PC-9 (cell line): ENCODE results near the gene ATOX1. TPM values are rescaled to one million over a fixed set of nuclear protein-coding genes. Genes with fewer than 3 reads are reported as not detected.

Experiments used
- BruUV-seq: library from RNA; stranded (reverse); fragments of 400-500 nt; replicated peaks from 2 replicates; lab custom pipeline; 2021; lab: Mats Ljungman, UMichigan
- CTCF ChIA-PET: fragments of 300-600 bp; sonication (Branson Sonifier 250); formaldehyde crosslinking; loops from one replicate; lab custom pipeline; 2022; ENCODE audit warnings: antibody characterized with exemption; lab: Charles Lee
- POLR2A ChIA-PET: fragments of 300-600 bp; sonication (Branson Sonifier 250); formaldehyde crosslinking; loops from one replicate; lab custom pipeline; 2022; ENCODE audit warnings: antibody characterized with exemption; ENCODE audit not compliant: unreplicated experiment; lab: Charles Lee
- DNase-seq, 2 experiments: peaks; one replicate each; pipeline versions ENCODE4 v3.0.0 to v3.0.0-alpha.2; 2015 to 2022; ENCODE audit warnings: mixed read lengths in 1 of 2
- H2AFZ ChIP-seq: fragments of 200-600 bp; sonication (generic); 2 replicates; pipeline ENCODE4 v1.8.1; 2017; ENCODE audit warnings: antibody characterized with exemption
- H3F3A ChIP-seq: fragments of 200-600 bp; sonication (generic); 2 replicates; pipeline ENCODE4 v1.8.1; 2017; ENCODE audit warnings: antibody characterized with exemption, mild to moderate bottlenecking, low read depth; ENCODE audit not compliant: insufficient read depth
- H3K27ac ChIP-seq: fragments of 200-600 bp; sonication (generic); 2 replicates; pipeline ENCODE4 v1.6.1; 2016; ENCODE audit warnings: mixed run types
- H3K27me3 ChIP-seq: fragments of 200-600 bp; sonication (generic); 2 replicates; pipeline ENCODE4 v1.6.1; 2016; ENCODE audit warnings: low read depth, mixed run types; ENCODE audit not compliant: insufficient read depth
- H3K36me3 ChIP-seq: fragments of 200-600 bp; sonication (generic); 2 replicates; pipeline ENCODE4 v1.6.1; 2016; ENCODE audit warnings: low read depth, mixed run types
- H3K4me1 ChIP-seq: fragments of 200-600 bp; sonication (generic); replicated peaks from 2 replicates; pipeline ENCODE4 v1.6.1; 2016; ENCODE audit warnings: mixed run types; ENCODE audit not compliant: insufficient read depth
- H3K4me2 ChIP-seq: fragments of 200-600 bp; sonication (generic); 2 replicates; pipeline ENCODE4 v1.6.1; 2017; ENCODE audit warnings: mixed run types
- H3K4me3 ChIP-seq: fragments of 200-600 bp; sonication (generic); 2 replicates; pipeline ENCODE4 v1.6.1; 2016; ENCODE audit warnings: mixed run types
- H3K79me2 ChIP-seq: fragments of 200-600 bp; sonication (generic); 2 replicates; pipeline ENCODE4 v1.6.1; 2017; ENCODE audit warnings: low read depth, mixed run types
- H3K9me2 ChIP-seq: fragments of 200-600 bp; sonication (generic); 2 replicates; pipeline ENCODE4 v1.8.1; 2017; ENCODE audit warnings: mild to moderate bottlenecking; ENCODE audit not compliant: insufficient read depth
- H3K9me3 ChIP-seq: fragments of 200-600 bp; sonication (generic); 2 replicates; pipeline ENCODE4 v1.8.1; 2016; ENCODE audit warnings: low read depth; ENCODE audit not compliant: insufficient read depth
- H4K20me1 ChIP-seq: fragments of 200-600 bp; sonication (generic); 2 replicates; pipeline ENCODE4 v1.8.1; 2017; ENCODE audit not compliant: insufficient read depth
- EZH2 ChIP-seq: fragments of 200-600 bp; sonication (generic); IDR thresholded peaks from 2 replicates; pipeline ENCODE4 v1.8.0; 2017; ENCODE audit warnings: antibody characterized with exemption, low read depth
- intact Hi-C: fragments of 100-400 bp; cut with micrococcal nuclease; formaldehyde crosslinking; loops from one replicate; pipeline ENCODE4 v1.10.0; 2022; ENCODE audit not compliant: unreplicated experiment
- total RNA-seq: library from RNA; stranded (reverse); gene quantifications from 2 replicates; pipeline ENCODE4 v1.2.3, GENCODE V29; 2021
- TF ChIP-seq, protein P1 (sequence below): fragments of 200-600 bp; sonication (generic); conservative IDR thresholded peaks from 2 replicates; pipeline ENCODE4 v1.6.1; 2017; ENCODE audit warnings: mixed run types, antibody characterized with exemption, mild to moderate bottlenecking, moderate library complexity

The ATOX1 gene
- total RNA-seq, 1 experiment from 2014 or later, result 201 TPM

DNA sequence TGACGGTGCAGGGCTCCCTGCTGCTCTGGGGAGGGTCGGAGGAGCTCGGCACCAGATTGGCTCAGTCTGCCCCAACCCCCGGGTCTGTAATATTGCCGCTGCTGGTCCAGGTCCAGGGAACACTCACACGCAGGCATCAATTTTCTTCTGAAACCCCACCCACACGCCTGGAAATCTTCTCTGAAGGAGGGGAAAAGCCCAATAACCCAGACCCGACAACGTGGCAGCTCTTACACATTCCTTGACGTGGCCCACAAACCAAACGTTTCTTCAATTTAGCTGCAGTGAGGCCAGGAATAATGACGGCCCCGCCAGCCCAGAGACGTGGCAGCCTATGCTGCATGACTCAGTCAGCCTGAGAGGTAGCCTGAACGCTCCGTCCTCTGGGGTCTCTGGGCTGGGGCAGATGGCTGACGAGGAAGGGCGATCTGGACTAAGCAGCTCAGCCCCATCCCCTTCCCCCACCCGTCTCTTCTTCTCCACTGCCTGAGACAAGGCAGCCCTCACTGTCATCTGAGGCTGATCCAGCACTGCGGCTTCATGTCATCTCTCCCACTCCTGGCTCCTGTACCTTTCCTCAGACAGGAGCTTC is 61.9 kb downstream of the ATOX1 start:
- CTCF ChIA-PET, result no interaction called here
- BruUV-seq, result no TSS peak
- DNase-seq, result no peak
- H3F3A ChIP-seq, result no peaks in the 10 kb centered on the region; the same call in 1 of the 2 replicates
- intact Hi-C loops, result no loop called here
- TF ChIP-seq, protein P1, sequence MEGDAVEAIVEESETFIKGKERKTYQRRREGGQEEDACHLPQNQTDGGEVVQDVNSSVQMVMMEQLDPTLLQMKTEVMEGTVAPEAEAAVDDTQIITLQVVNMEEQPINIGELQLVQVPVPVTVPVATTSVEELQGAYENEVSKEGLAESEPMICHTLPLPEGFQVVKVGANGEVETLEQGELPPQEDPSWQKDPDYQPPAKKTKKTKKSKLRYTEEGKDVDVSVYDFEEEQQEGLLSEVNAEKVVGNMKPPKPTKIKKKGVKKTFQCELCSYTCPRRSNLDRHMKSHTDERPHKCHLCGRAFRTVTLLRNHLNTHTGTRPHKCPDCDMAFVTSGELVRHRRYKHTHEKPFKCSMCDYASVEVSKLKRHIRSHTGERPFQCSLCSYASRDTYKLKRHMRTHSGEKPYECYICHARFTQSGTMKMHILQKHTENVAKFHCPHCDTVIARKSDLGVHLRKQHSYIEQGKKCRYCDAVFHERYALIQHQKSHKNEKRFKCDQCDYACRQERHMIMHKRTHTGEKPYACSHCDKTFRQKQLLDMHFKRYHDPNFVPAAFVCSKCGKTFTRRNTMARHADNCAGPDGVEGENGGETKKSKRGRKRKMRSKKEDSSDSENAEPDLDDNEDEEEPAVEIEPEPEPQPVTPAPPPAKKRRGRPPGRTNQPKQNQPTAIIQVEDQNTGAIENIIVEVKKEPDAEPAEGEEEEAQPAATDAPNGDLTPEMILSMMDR, result no peak
- TF ChIP-seq EZH2, result no peak
- no peaks in the 10 kb centered on the region for H3K36me3 ChIP-seq
- H3K27ac ChIP-seq, result no peak overlapping the region
- peaks cover 24% of the 10 kb centered on the region for H3K4me1 ChIP-seq
- H3K27me3 ChIP-seq, result no peaks in the 10 kb centered on the region
- no peak overlapping the region for H3K4me2 ChIP-seq
- H3K79me2 ChIP-seq, result no peaks in the 10 kb centered on the region
- H4K20me1 ChIP-seq, result no peaks in the 10 kb centered on the region
- POLR2A ChIA-PET, result no interaction called here
- H3K9me3 ChIP-seq, result no peaks in the 10 kb centered on the region
- H2AFZ ChIP-seq, result no peak overlapping the region
- no peaks in the 10 kb centered on the region for H3K9me2 ChIP-seq
- no peak overlapping the region for H3K4me3 ChIP-seq

DNA sequence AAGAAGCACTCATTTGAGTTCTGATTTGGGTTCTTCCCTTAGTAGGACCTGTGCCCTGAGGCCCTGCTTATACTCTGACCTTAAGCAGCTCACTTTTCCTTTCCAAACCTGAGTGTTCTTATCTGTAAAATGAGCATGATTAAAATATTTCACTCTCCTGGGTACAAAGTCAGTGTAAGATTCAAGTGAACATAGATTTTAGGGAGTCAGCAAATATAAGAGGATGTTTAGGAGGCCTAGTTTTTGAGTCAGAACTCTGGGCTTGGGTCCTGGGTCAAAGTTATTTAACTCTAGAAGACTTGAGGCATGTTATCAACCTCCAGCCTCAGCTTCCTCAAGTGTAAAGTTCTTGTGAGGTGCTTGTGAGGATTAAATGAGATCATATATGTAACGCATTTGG is 63.0 kb downstream of the ATOX1 start:
- ChIA-PET POLR2A (no interaction called here), CTCF (no interaction called here)
- Histone ChIP-seq H3K36me3 (no peaks in the 10 kb centered on the region), H3K9me2 (no peaks in the 10 kb centered on the region), H4K20me1 (no peaks in the 10 kb centered on the region), H3K27me3 (no peaks in the 10 kb centered on the region), H3K4me3 (no peak overlapping the region), H3F3A (no peaks in the 10 kb centered on the region; the same call in 1 of the 2 replicates), H3K27ac (no peak overlapping the region), H3K9me3 (no peaks in the 10 kb centered on the region), H3K4me1 (peaks cover 27% of the 10 kb centered on the region), H2AFZ (no peak overlapping the region), H3K79me2 (no peaks in the 10 kb centered on the region), H3K4me2 (no peak overlapping the region)
- TF ChIP-seq, protein P1, result no peak
- TF ChIP-seq EZH2, result no peak
- no TSS peak for BruUV-seq
- DNase-seq, result no peak
- intact Hi-C loops, result no loop called here

DNA sequence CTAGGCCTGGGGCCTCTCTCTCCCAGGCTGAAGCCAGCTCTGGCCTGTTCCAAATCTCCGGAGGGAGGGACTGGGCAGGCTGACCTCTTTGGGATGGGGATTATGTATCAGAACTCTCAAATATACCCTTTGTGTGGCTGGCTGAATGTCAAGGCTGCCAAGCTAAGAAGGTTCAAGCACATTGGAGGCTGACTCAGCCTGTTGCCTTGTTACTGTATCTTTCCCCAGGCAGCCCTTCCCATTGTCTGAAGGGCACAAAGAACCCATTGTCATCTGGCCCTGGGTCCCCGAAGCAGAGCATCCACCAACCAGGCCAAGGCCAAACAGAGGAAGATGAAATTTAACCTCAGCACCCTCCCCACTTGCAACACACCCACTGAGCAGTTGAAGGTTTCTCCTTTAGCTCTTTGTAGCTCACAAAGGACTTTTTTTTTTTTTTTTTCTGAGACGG is 64.4 kb downstream of the ATOX1 start:
- BruUV-seq, result no TSS peak
- H3K79me2 ChIP-seq, result no peaks in the 10 kb centered on the region
- H3K4me2 ChIP-seq, result no peak overlapping the region
- H3K27me3 ChIP-seq, result no peaks in the 10 kb centered on the region
- peaks cover 21% of the 10 kb centered on the region for H3K4me1 ChIP-seq
- no peaks in the 10 kb centered on the region for H3K36me3 ChIP-seq
- CTCF ChIA-PET, result interaction anchor here (0.6 kb wide), 1 partner anchor 643 kb away, joined by 4 read pairs; no protein-coding TSS in a partner anchor
- H3K27ac ChIP-seq, result no peak overlapping the region
- no peak overlapping the region for H2AFZ ChIP-seq
- TF ChIP-seq EZH2, result no peak
- TF ChIP-seq, protein P1, result no peak
- POLR2A ChIA-PET, result no interaction called here
- no peaks in the 10 kb centered on the region for H4K20me1 ChIP-seq
- DNase-seq, result no peak
- no peaks in the 10 kb centered on the region; the same call in 1 of the 2 replicates for H3F3A ChIP-seq
- intact Hi-C loops, result no loop called here
- H3K4me3 ChIP-seq, result no peak overlapping the region
- H3K9me3 ChIP-seq, result no peaks in the 10 kb centered on the region
- H3K9me2 ChIP-seq, result no peaks in the 10 kb centered on the region

Other genes starting within 250 kb of the ATOX1 start
- gene FAT2, start 167.3 kb downstream of the ATOX1 start, total RNA-seq, result 0.28 and 0.48 TPM in 2 replicates
- 68.7 and 84.1 TPM in 2 replicates for gene SPARC, start 71.7 kb downstream of the ATOX1 start, total RNA-seq
- 203 and 254 TPM in 2 replicates for gene G3BP1, start 13.3 kb upstream of the ATOX1 start, total RNA-seq
- gene GLRA1, start 166.2 kb upstream of the ATOX1 start, total RNA-seq, result not detected in 2 replicates